RWPE2 (cell line): ENCODE data around the gene CHD6.

Experiments used
- ATAC-seq: fragments of 200-7000 bp; cut with Tn5 transposase; 3 replicates; pipeline ENCODE4 v1.9.1; 2021; ENCODE audit warnings: low read depth
- DNase-seq: peaks from one replicate; pipeline ENCODE4 v3.0.0-alpha.2; 2020; ENCODE audit warnings: low spot score
- H3K27ac ChIP-seq: fragments of 450-650 bp; 2 replicates; pipeline ENCODE4 v1.5.1; 2017; ENCODE audit warnings: mild to moderate bottlenecking; ENCODE audit not compliant: poor library complexity, severe bottlenecking
- H3K27me3 ChIP-seq: fragments of 250-450 bp; sonication (Bioruptor Pico); 2 replicates; pipeline ENCODE4 v1.5.1; 2021; ENCODE audit warnings: mild to moderate bottlenecking, moderate library complexity; ENCODE audit not compliant: insufficient read depth, poor library complexity, severe bottlenecking
- H3K36me3 ChIP-seq: fragments of 250-450 bp; sonication (Bioruptor Pico); 2 replicates; pipeline ENCODE4 v1.5.1; 2020; ENCODE audit warnings: low read depth, mild to moderate bottlenecking, moderate library complexity
- H3K4me1 ChIP-seq: fragments of 250-450 bp; sonication (Bioruptor Pico); 2 replicates; pipeline ENCODE4 v1.5.1; 2021; ENCODE audit warnings: mild to moderate bottlenecking, moderate library complexity; ENCODE audit not compliant: insufficient read depth, poor library complexity, severe bottlenecking
- H3K4me3 ChIP-seq: fragments of 250-450 bp; sonication (Bioruptor Pico); 2 replicates; pipeline ENCODE4 v1.5.1; 2021; ENCODE audit warnings: mild to moderate bottlenecking, moderate library complexity; ENCODE audit not compliant: severe bottlenecking
- H3K9me3 ChIP-seq: fragments of 250-450 bp; sonication (Bioruptor Pico); 2 replicates; pipeline ENCODE4 v1.5.1; 2021; ENCODE audit warnings: mild to moderate bottlenecking, moderate library complexity; ENCODE audit not compliant: severe bottlenecking
- CTCF ChIP-seq: fragments of 450-650 bp; IDR thresholded peaks from one replicate; pipeline ENCODE4 v1.5.1; 2017; ENCODE audit warnings: mild to moderate bottlenecking, moderate library complexity; ENCODE audit not compliant: poor library complexity, severe bottlenecking

Gene CHD6

GRCh38 chr20:41499961-41500725, 118.0 kb downstream of the CHD6 start:
- ATAC-seq (no peak), DNase-seq (no peak)
- H3K36me3 ChIP-seq, result peaks cover 7% of the 10 kb centered on the region
- no peak overlapping the region for H3K27ac ChIP-seq
- TF ChIP-seq CTCF, result no peak
- H3K27me3 ChIP-seq, result no peaks in the 10 kb centered on the region
- H3K9me3 ChIP-seq, result no peaks in the 10 kb centered on the region
- no peaks in the 10 kb centered on the region for H3K4me1 ChIP-seq
- H3K4me3 ChIP-seq, result no peak overlapping the region

- Histone ChIP-seq H3K4me3 (no peak overlapping the region), H3K9me3 (no peaks in the 10 kb centered on the region), H3K4me1 (no peaks in the 10 kb centered on the region), H3K27me3 (no peaks in the 10 kb centered on the region), H3K36me3 (peaks cover 7% of the 10 kb centered on the region), H3K27ac (no peak overlapping the region)
- DNase-seq, result no peak
- ATAC-seq, result no peak
- no peak for TF ChIP-seq CTCF
These were observed 119.1 kb downstream of the CHD6 start for GRCh38 chr20:41499064-41499463.

GRCh38 chr20:41497186-41497895, 120.8 kb downstream of the CHD6 start:
- Histone ChIP-seq H3K4me1 (no peaks in the 10 kb centered on the region), H3K4me3 (no peak overlapping the region), H3K36me3 (peaks cover 19% of the 10 kb centered on the region), H3K9me3 (no peaks in the 10 kb centered on the region), H3K27ac (no peak overlapping the region), H3K27me3 (no peaks in the 10 kb centered on the region)
- DNase-seq, result no peak
- ATAC-seq, result no peak
- TF ChIP-seq CTCF, result no peak

- no peak for TF ChIP-seq CTCF
- Histone ChIP-seq H3K9me3 (no peaks in the 10 kb centered on the region), H3K4me3 (no peak overlapping the region), H3K27me3 (no peaks in the 10 kb centered on the region), H3K36me3 (peaks cover 44% of the 10 kb centered on the region), H3K4me1 (no peaks in the 10 kb centered on the region), H3K27ac (no peak overlapping the region)
- DNase-seq (no peak), ATAC-seq (no peak)
These were observed 123.7 kb downstream of the CHD6 start for GRCh38 chr20:41494451-41494850.

GRCh38 chr20:41483553-41483930, 134.6 kb downstream of the CHD6 start:
- peak; percentile 39; the same call in 1 of the 3 replicates for ATAC-seq

More at GRCh38 chr20:41483553-41483930, 134.6 kb downstream of the CHD6 start:
- Histone ChIP-seq H3K4me1 (no peaks in the 10 kb centered on the region), H3K27me3 (no peaks in the 10 kb centered on the region), H3K4me3 (no peak overlapping the region), H3K36me3 (peaks cover 90% of the 10 kb centered on the region), H3K9me3 (no peaks in the 10 kb centered on the region), H3K27ac (no peak overlapping the region)
- no peak for TF ChIP-seq CTCF
- DNase-seq, result no peak
